GM21723 (cell line): ENCODE results near the gene MFN2.

ENCODE experiments used
- ATAC-seq: cut with Tn5 transposase; IDR thresholded peaks from one replicate; pipeline ENCODE4 v1.9.1; 2021; ENCODE audit warnings: mild to moderate bottlenecking, moderate library complexity; ENCODE audit not compliant: unreplicated experiment

The MFN2 gene

DNA sequence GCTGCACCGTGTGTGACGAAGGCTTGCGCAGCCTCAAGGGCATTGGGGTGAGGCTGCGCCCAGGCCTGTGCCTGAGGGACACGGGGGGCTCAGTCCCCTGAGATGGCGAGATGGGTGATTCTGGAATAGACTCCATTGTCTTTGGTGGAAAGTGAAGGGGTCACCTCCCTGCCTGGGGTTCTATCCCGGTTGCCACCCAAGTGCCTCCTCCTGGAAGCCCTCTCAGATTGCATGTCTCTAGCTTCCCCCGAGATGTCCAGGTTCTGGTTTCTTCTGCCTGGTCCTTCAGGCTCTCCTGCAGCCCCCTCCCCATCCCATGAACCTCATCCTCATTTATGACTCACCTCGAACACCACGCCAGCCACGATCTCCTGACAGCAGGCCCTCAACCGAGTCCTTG is 22.3 kb upstream of the MFN2 start:
- no peak for ATAC-seq

GRCh38 chr1:11960276-11960675 is 20.0 kb upstream of the MFN2 start:
- no peak for ATAC-seq

DNA sequence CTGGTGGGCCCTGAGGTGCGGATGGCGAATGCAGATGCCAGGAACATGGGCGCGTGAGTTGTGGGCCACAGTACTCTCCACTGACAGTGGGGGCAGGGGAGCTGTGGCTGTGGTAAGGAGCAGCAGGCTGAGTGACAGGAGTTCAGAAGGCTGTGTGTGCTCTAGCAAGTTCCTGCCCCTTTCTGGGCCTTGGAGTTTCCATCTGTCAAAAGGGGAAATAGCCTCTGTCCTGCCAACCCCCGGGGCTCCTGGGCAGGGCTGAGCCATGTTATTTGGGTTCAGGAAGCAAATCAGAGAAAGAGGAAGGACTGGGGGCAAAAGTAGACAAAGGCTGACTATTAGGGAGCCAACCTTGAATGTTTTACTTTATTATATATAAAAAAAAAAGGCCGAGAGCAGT is 19.5 kb upstream of the MFN2 start:
- ATAC-seq: no peak

DNA sequence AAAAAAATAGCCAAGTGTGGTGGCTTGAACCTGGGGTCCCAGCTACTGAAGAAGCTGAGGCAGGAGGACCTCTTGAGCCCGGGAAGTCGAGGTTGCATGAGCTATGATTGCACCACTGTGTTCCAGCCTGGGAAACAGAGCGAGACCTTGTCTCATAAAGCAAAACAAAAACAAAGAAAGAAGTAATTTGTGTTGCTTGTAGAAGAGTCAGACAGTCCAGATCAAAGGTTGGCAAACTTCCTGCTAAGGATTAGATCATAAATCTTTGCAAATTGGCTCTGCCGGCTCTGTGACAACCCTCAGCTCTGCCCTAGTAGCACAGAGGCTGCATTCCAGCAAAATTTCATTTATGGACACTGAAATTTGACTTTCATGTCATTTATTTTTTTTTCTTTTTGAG is 19.0 kb upstream of the MFN2 start:
- ATAC-seq: no peak

- ATAC-seq: no peak
These were observed 16.6 kb upstream of the MFN2 start for GRCh38 chr1:11963622-11964021.

- ATAC-seq: no peak
These were observed 15.6 kb upstream of the MFN2 start for GRCh38 chr1:11964656-11965055.

DNA sequence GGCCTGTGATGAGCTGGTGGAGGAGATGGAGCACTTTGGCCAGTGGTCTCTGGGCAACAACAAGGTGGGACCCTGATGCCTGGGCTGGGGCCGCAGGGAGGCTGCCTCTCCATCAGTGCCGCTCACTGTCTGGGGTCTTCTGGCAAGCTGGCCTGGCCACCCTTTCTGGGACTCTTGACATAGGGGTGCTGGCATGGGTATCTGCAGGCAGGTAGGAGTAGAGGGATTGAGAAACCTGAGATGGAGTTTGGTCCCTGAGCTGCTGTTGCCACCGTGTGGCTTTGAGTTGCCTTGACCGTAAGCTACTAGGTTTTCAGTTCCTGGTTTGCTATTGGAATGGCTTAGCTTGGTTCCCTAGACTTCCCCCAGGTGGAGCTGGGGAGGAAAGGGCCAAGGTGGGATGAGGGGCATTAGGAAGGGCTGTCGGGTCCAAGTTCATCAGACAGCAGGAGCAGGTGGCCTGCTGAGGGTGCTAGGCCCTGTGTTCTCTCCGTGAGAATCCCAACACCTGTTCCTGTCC is 13.2 kb upstream of the MFN2 start:
- ATAC-seq: no peak

GRCh38 chr1:11970441-11971185 is 9.6 kb upstream of the MFN2 start:
- no peak for ATAC-seq

GRCh38 chr1:11977625-11978024 is 2.6 kb upstream of the MFN2 start:
- no peak for ATAC-seq

DNA sequence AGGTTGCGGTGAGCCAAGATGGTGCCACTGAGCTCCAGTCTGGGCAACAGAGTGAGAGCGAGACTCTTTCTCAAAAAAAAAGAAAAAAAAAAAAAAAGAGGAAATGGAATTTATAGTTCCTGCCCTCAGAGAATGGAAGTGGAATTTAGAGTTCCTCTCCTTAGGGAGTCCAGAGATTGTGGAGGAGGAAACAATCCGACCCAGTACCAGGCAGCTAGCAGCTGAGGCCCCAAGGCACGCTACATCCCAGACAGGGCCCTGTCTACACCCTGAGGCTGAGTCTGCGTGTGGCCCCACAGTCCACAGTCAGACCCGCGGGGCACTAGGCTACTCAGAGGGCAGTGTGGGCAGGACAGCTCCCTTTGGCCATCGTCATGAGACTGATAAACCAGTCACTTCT is 1.9 kb upstream of the MFN2 start:
- no peak for ATAC-seq

GRCh38 chr1:11979028-11979850 is 1.0 kb upstream of the MFN2 start:
- no peak for ATAC-seq

DNA sequence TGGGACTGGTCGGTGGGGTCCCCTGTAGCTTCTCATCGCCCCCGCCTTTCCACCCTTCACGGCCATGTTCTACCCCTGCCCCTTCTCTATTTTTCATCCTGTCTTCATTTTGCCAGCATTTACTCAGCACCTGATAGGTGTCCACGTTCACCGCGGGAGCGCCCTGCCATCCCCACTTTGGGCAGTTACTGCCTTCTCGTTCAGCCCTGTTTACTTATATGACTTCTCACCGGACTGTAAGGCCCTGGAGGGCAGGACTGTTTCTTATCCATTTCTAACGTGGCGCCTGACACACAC is 380 bp downstream of the MFN2 start:
- no peak for ATAC-seq

GRCh38 chr1:11981378-11982009 is 1.2 kb downstream of the MFN2 start:
- ATAC-seq: no peak

- no peak for ATAC-seq
These were observed 1.8 kb downstream of the MFN2 start for GRCh38 chr1:11982010-11982392.

DNA sequence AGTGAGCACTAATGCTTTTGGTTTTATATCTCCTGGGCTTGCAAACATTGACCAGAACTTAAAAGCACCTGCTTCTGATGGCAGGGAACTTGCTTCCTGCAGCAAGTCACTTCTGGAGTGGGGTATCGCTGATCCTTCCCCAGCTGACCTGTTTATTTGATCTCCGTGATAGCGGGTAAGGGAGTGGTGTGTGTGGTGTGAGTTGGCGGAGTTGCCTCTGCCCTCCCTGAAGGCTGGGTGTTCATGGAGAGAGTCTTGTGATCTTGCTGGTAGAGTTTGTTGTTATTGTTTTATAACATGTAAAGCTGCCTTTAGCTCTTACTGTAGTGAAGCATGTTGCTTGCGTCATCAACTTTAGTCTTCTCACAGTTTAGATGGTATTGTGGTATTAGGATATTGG is 3.9 kb downstream of the MFN2 start:
- no peak for ATAC-seq

- ATAC-seq: no peak
These were observed 4.3 kb downstream of the MFN2 start for GRCh38 chr1:11984576-11984975.

GRCh38 chr1:11985171-11985570 is 4.9 kb downstream of the MFN2 start:
- no peak for ATAC-seq

GRCh38 chr1:11985851-11986250 is 5.6 kb downstream of the MFN2 start:
- ATAC-seq: no peak

- ATAC-seq: no peak
These were observed 9.4 kb downstream of the MFN2 start for GRCh38 chr1:11989669-11990068.

DNA sequence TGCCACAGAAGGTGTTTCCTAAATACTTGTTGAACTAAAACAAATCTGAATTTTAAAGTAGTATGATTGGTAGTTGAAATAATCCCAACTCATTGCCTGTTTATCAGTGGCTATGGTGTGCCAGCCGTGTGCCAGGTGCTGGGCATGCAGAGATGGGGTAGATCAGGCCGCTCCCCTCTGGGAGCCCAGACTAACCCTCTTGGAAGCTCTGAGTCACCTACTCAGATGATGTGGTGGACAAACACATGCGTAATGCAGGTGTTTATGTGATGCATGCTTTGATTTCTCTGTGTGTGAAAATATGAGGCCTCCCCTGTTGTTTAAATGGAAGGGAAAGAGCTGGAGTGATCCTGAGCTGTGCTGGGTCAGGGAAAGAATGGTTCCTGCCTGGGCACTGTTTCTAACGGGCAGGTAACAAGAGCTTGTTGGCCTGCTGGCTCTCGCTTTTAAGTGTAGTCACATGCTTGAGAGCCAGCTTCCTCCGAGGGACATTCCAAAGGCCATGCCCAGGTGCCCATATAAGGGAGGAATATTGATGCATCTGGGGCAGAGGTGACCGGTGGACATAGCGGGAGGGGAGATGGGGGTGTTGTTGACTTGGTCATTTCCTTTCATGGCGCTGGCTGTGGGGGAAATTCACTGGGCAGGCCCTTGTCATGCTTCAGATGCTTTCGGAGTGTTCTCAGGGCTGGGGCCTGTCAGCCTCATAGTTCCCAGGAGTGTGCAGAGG is 10.2 kb downstream of the MFN2 start:
- no peak for ATAC-seq

DNA sequence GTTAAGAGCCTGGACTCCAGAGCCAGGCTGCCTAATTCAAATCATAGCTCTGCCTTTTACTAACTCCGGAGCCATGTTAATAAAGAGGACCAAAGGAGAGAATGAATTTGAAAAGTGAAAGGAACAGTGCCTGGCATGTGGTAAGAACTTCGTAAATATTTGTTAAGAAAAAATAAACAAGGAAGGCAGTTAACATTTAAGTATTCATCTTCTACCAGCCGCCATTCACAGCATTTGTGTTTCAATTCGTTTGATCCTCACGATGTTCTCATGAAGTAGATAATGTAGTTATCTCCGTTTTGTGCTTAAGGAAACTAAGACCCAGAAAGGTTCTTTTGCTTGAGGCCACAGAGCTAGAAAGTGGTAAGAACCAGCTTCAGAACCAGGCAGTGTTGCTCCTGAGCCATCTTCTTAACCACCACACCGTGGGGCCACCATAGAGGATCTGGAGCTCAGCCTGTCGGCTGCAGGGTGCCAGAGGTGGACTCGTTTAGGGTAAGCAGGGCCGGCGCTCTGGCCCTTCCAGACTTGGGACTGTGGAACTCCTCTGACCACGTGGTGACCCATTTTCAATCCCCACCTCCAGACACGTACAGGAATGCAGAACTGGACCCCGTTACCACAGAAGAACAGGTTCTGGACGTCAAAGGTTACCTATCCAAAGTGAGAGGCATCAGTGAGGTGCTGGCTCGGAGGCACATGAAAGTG is 11.9 kb downstream of the MFN2 start:
- ATAC-seq: no peak
